Measurements from ENCODE around the gene TRAF5.

Gene TRAF5

DNA sequence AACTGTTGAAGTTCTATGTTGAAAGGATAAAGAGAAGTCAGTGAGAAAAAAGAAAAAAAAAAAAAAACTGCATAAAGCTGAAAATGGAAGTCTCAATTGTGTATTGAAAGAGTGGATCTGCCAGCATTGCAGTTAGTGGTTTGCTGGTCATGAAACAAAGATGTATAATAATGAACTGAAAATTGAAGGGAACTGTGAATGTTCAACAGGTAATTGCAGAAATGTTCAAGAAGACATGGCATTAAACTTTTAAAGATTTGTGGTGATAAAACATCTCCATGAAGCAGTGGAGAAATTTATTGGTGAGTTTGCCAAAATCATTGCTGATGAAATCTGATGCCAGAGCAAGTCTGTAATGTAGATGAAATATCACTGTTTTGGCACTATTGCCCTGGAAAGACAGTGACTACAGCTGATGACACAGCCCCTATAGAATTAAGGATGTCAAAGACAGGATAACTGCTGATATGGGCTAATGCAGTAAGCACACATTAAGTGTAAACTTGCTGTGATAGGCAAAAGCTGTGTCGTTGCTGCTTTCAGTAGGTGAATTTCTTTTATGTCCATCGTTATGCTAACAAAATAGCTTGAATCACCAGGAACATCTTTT lies 94.3 kb downstream of the TRAF5 start:
- TF ChIP-seq, protein P1, sequence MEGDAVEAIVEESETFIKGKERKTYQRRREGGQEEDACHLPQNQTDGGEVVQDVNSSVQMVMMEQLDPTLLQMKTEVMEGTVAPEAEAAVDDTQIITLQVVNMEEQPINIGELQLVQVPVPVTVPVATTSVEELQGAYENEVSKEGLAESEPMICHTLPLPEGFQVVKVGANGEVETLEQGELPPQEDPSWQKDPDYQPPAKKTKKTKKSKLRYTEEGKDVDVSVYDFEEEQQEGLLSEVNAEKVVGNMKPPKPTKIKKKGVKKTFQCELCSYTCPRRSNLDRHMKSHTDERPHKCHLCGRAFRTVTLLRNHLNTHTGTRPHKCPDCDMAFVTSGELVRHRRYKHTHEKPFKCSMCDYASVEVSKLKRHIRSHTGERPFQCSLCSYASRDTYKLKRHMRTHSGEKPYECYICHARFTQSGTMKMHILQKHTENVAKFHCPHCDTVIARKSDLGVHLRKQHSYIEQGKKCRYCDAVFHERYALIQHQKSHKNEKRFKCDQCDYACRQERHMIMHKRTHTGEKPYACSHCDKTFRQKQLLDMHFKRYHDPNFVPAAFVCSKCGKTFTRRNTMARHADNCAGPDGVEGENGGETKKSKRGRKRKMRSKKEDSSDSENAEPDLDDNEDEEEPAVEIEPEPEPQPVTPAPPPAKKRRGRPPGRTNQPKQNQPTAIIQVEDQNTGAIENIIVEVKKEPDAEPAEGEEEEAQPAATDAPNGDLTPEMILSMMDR (conservative IDR thresholded peaks at IDR 0.05; ENCODE audit: low read depth, low read length) = no peak
- Histone ChIP-seq H3K4me3 (IDR thresholded peaks at IDR 0.05; ENCODE audit: insufficient read depth, low read depth, low read length) (peak overlapping the region; percentile 53), H3K36me3 (ENCODE audit: insufficient read depth) (no peaks in the 10 kb centered on the region), H3K4me2 (peak overlapping the region; percentile 23), H3K9ac (no peak overlapping the region), H4K20me1 (ENCODE audit: insufficient read depth) (no peaks in the 10 kb centered on the region), H2AFZ (ENCODE audit: low read depth) (peak overlapping the region; percentile 5; the same call in 1 of the 2 replicates), H3K79me2 (ENCODE audit: insufficient read depth, low read depth) (no peaks in the 10 kb centered on the region), H3K27ac (peak overlapping the region; percentile 15), H3K27me3 (ENCODE audit: insufficient read depth, low read depth) (no peaks in the 10 kb centered on the region), H3K4me1 (ENCODE audit: low read depth, poor library complexity, severe bottlenecking) (peaks cover 38% of the 10 kb centered on the region)

DNA sequence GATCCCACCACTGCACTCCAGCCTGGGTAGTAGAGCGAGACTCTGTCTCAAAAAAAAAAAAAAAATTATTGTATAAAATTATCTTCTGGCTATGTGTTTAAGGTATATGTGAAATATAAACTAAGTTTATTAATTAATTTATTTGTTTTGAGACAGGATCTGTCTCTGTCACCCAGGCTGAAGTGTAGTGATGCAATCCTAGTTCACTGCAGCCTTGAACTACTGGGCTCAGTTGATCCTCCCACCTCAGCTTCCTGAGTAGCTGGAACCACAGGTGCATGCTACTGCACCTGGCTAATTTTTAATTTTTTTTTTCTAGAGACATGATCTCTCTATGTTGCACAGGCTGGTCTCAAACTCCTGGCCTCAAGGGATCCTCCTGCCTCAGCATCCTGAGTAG lies 97.4 kb downstream of the TRAF5 start:
- Histone ChIP-seq H4K20me1 (ENCODE audit: insufficient read depth) (no peaks in the 10 kb centered on the region), H3K79me2 (ENCODE audit: insufficient read depth, low read depth) (no peaks in the 10 kb centered on the region), H3K27ac (no peak overlapping the region), H2AFZ (ENCODE audit: low read depth) (no peak overlapping the region), H3K36me3 (ENCODE audit: insufficient read depth) (no peaks in the 10 kb centered on the region), H3K27me3 (ENCODE audit: insufficient read depth, low read depth) (no peaks in the 10 kb centered on the region), H3K4me2 (no peak overlapping the region), H3K4me1 (ENCODE audit: low read depth, poor library complexity, severe bottlenecking) (peaks cover 31% of the 10 kb centered on the region), H3K4me3 (IDR thresholded peaks at IDR 0.05; ENCODE audit: insufficient read depth, low read depth, low read length) (no peak overlapping the region), H3K9ac (no peak overlapping the region)
- TF ChIP-seq, protein P1 (conservative IDR thresholded peaks at IDR 0.05; ENCODE audit: low read depth, low read length) = no peak

Measured in KMS-11 (cell line).